Measurements from ENCODE around the gene TLR4.

TLR4 gene

GRCh38 chr9:117720555-117720954 lies 16.4 kb downstream of the TLR4 start:
- no peak for DNase-seq (ENCODE audit: low spot score)
- Mint-ChIP-seq H3K27ac (no peak overlapping the region), H3K4me1 (ENCODE audit: low read depth) (peaks cover 23% of the 10 kb centered on the region), H3K27me3 (ENCODE audit: low read depth) (peaks cover 25% of the 10 kb centered on the region), H3K36me3 (ENCODE audit: low read depth) (peaks cover 4% of the 10 kb centered on the region), H3K4me3 (no peak overlapping the region), H3K9me3 (peaks cover 11% of the 10 kb centered on the region)

GRCh38 chr9:117720987-117721386 lies 16.8 kb downstream of the TLR4 start:
- peaks cover 4% of the 10 kb centered on the region for H3K36me3 Mint-ChIP-seq (ENCODE audit: low read depth)
- H3K4me3 Mint-ChIP-seq = no peak overlapping the region
- peaks cover 11% of the 10 kb centered on the region for H3K9me3 Mint-ChIP-seq
- peaks cover 26% of the 10 kb centered on the region for H3K27me3 Mint-ChIP-seq (ENCODE audit: low read depth)
- H3K27ac Mint-ChIP-seq = no peak overlapping the region
- no peak for DNase-seq (ENCODE audit: low spot score)
- H3K4me1 Mint-ChIP-seq (ENCODE audit: low read depth) = peaks cover 19% of the 10 kb centered on the region

GRCh38 chr9:117722108-117722761 lies 18.0 kb downstream of the TLR4 start:
- no peak overlapping the region for H3K27ac Mint-ChIP-seq

GRCh38 chr9:117723986-117724625 lies 19.9 kb downstream of the TLR4 start:
- no peaks in the 10 kb centered on the region for H3K9me3 Mint-ChIP-seq

More at GRCh38 chr9:117722108-117722761, 18.0 kb downstream of the TLR4 start:
- Mint-ChIP-seq H3K4me3 (no peak overlapping the region), H3K9me3 (peaks cover 7% of the 10 kb centered on the region), H3K36me3 (ENCODE audit: low read depth) (peaks cover 4% of the 10 kb centered on the region), H3K4me1 (ENCODE audit: low read depth) (peaks cover 15% of the 10 kb centered on the region), H3K27me3 (ENCODE audit: low read depth) (peaks cover 26% of the 10 kb centered on the region)
- DNase-seq (ENCODE audit: low spot score) = no peak

GRCh38 chr9:117725426-117725887 lies 21.3 kb downstream of the TLR4 start:
- H3K27me3 Mint-ChIP-seq (ENCODE audit: low read depth) = peaks cover 26% of the 10 kb centered on the region
- no peak overlapping the region for H3K27ac Mint-ChIP-seq
- no peak overlapping the region for H3K4me3 Mint-ChIP-seq
- no peak for DNase-seq (ENCODE audit: low spot score)
- H3K4me1 Mint-ChIP-seq (ENCODE audit: low read depth) = no peaks in the 10 kb centered on the region
- no peaks in the 10 kb centered on the region for H3K9me3 Mint-ChIP-seq
- H3K36me3 Mint-ChIP-seq (ENCODE audit: low read depth) = no peaks in the 10 kb centered on the region

More at GRCh38 chr9:117723986-117724625, 19.9 kb downstream of the TLR4 start:
- Mint-ChIP-seq H3K4me1 (ENCODE audit: low read depth) (no peaks in the 10 kb centered on the region), H3K36me3 (ENCODE audit: low read depth) (no peaks in the 10 kb centered on the region), H3K27ac (no peak overlapping the region), H3K4me3 (no peak overlapping the region), H3K27me3 (ENCODE audit: low read depth) (peaks cover 26% of the 10 kb centered on the region)
- DNase-seq (ENCODE audit: low spot score) = no peak

GRCh38 chr9:117729375-117729774 lies 25.2 kb downstream of the TLR4 start:
- Mint-ChIP-seq H3K4me3 (no peak overlapping the region), H3K9me3 (no peaks in the 10 kb centered on the region), H3K27ac (no peak overlapping the region), H3K27me3 (ENCODE audit: low read depth) (peaks cover 10% of the 10 kb centered on the region), H3K36me3 (ENCODE audit: low read depth) (no peaks in the 10 kb centered on the region), H3K4me1 (ENCODE audit: low read depth) (no peaks in the 10 kb centered on the region)
- no peak for DNase-seq (ENCODE audit: low spot score)

- Mint-ChIP-seq H3K9me3 (no peaks in the 10 kb centered on the region), H3K27ac (no peak overlapping the region)
These were observed 28.3 kb downstream of the TLR4 start for GRCh38 chr9:117732494-117732893.

GRCh38 chr9:117733465-117733864 lies 29.3 kb downstream of the TLR4 start:
- no peak overlapping the region for H3K27ac Mint-ChIP-seq
- no peaks in the 10 kb centered on the region for H3K4me1 Mint-ChIP-seq (ENCODE audit: low read depth)
- H3K27me3 Mint-ChIP-seq (ENCODE audit: low read depth) = peaks cover 11% of the 10 kb centered on the region
- no peak for DNase-seq (ENCODE audit: low spot score)
- H3K4me3 Mint-ChIP-seq = no peak overlapping the region
- H3K9me3 Mint-ChIP-seq = no peaks in the 10 kb centered on the region
- H3K36me3 Mint-ChIP-seq (ENCODE audit: low read depth) = no peaks in the 10 kb centered on the region

More at GRCh38 chr9:117732494-117732893, 28.3 kb downstream of the TLR4 start:
- no peaks in the 10 kb centered on the region for H3K36me3 Mint-ChIP-seq (ENCODE audit: low read depth)
- no peak for DNase-seq (ENCODE audit: low spot score)
- no peak overlapping the region for H3K4me3 Mint-ChIP-seq
- no peaks in the 10 kb centered on the region for H3K4me1 Mint-ChIP-seq (ENCODE audit: low read depth)
- peaks cover 11% of the 10 kb centered on the region for H3K27me3 Mint-ChIP-seq (ENCODE audit: low read depth)

- H3K27me3 Mint-ChIP-seq (ENCODE audit: low read depth) = peaks cover 11% of the 10 kb centered on the region
- no peak for DNase-seq (ENCODE audit: low spot score)
These were observed 29.9 kb downstream of the TLR4 start for GRCh38 chr9:117734082-117734481.

GRCh38 chr9:117734523-117735314 lies 30.5 kb downstream of the TLR4 start:
- Mint-ChIP-seq H3K36me3 (ENCODE audit: low read depth) (no peaks in the 10 kb centered on the region), H3K9me3 (no peaks in the 10 kb centered on the region), H3K4me3 (no peak overlapping the region), H3K27ac (no peak overlapping the region), H3K4me1 (ENCODE audit: low read depth) (no peaks in the 10 kb centered on the region), H3K27me3 (ENCODE audit: low read depth) (peaks cover 11% of the 10 kb centered on the region)
- no peak for DNase-seq (ENCODE audit: low spot score)

More at GRCh38 chr9:117734082-117734481, 29.9 kb downstream of the TLR4 start:
- H3K27ac Mint-ChIP-seq = no peak overlapping the region
- no peaks in the 10 kb centered on the region for H3K4me1 Mint-ChIP-seq (ENCODE audit: low read depth)
- no peak overlapping the region for H3K4me3 Mint-ChIP-seq
- no peaks in the 10 kb centered on the region for H3K36me3 Mint-ChIP-seq (ENCODE audit: low read depth)
- H3K9me3 Mint-ChIP-seq = no peaks in the 10 kb centered on the region

GRCh38 chr9:117737721-117738226 lies 33.6 kb downstream of the TLR4 start:
- Mint-ChIP-seq H3K4me3 (no peak overlapping the region), H3K9me3 (no peaks in the 10 kb centered on the region), H3K4me1 (ENCODE audit: low read depth) (no peaks in the 10 kb centered on the region), H3K27me3 (ENCODE audit: low read depth) (peaks cover 18% of the 10 kb centered on the region), H3K36me3 (ENCODE audit: low read depth) (no peaks in the 10 kb centered on the region), H3K27ac (no peak overlapping the region)
- no peak for DNase-seq (ENCODE audit: low spot score)

- Mint-ChIP-seq H3K36me3 (ENCODE audit: low read depth) (no peaks in the 10 kb centered on the region), H3K4me1 (ENCODE audit: low read depth) (peaks cover 5% of the 10 kb centered on the region), H3K27me3 (ENCODE audit: low read depth) (peaks cover 23% of the 10 kb centered on the region), H3K27ac (no peak overlapping the region), H3K4me3 (no peak overlapping the region), H3K9me3 (no peaks in the 10 kb centered on the region)
- no peak for DNase-seq (ENCODE audit: low spot score)
These were observed 35.0 kb downstream of the TLR4 start for GRCh38 chr9:117739206-117739605.

- Mint-ChIP-seq H3K27me3 (ENCODE audit: low read depth) (peaks cover 26% of the 10 kb centered on the region), H3K4me1 (ENCODE audit: low read depth) (peaks cover 11% of the 10 kb centered on the region), H3K4me3 (no peak overlapping the region), H3K36me3 (ENCODE audit: low read depth) (no peaks in the 10 kb centered on the region), H3K27ac (no peak overlapping the region), H3K9me3 (no peaks in the 10 kb centered on the region)
- DNase-seq (ENCODE audit: low spot score) = no peak
These were observed 35.6 kb downstream of the TLR4 start for GRCh38 chr9:117739624-117740347.

All from T-helper 2 cell treated with Interferon-gamma antibody and Interleukin-4, amounts not matched to agents 5 μg/mL and 100 μg/mL, for 36 hours (primary cell).